HCT116 (cell line): ENCODE data around the gene CALN1. TPM values are rescaled to one million over a fixed set of nuclear protein-coding genes. Genes with fewer than 3 reads are reported as not detected.

Source experiments
- ATAC-seq: fragments of 200-7000 bp; cut with Tn5 transposase; 2 replicates; pipeline ENCODE4 v1.9.1; 2020; ENCODE audit warnings: mild to moderate bottlenecking, moderate library complexity
- BruUV-seq: library from RNA; stranded (reverse); fragments of 400-500 nt; replicated peaks from 2 replicates; lab custom pipeline; 2021; lab: Mats Ljungman, UMichigan
- CTCF ChIA-PET: fragments of 300-600 bp; sonication (Branson Sonifier 250); formaldehyde crosslinking; loops from one replicate; lab custom pipeline; 2021; ENCODE audit warnings: antibody characterized with exemption; lab: Charles Lee
- POLR2A ChIA-PET: fragments of 300-600, 350-600 bp; sonication (Branson Sonifier 250); formaldehyde crosslinking; loops from one replicate; lab custom pipeline; 2021; ENCODE audit warnings: antibody characterized with exemption; lab: Charles Lee
- RAD21 ChIA-PET, 2 experiments: fragments of 300-600 bp; sonication (Branson Sonifier 250); formaldehyde crosslinking; loops; one replicate each; lab custom pipeline; 2023; ENCODE audit warnings: low total read pairs in 2 of 2; ENCODE audit not compliant: uncharacterized antibody in 2 of 2, unreplicated experiment in 2 of 2, low non-redundant PET in 1 of 2; lab: Charles Lee
- DNase-seq: peaks from one replicate; pipeline ENCODE4 v3.0.0-alpha.2; 2010; ENCODE audit warnings: low read depth, low spot score
- H2AFZ ChIP-seq: fragments of 200-600 bp; shearing (Covaris generic), sonication (generic); 2 replicates; pipeline ENCODE4 v1.6.1; 2017; ENCODE audit warnings: low read depth, mixed run types, mixed read lengths, antibody characterized with exemption, low read length; ENCODE audit not compliant: poor library complexity, severe bottlenecking
- H3K27ac ChIP-seq: 2 replicates; pipeline ENCODE4 v1.5.1; 2012; ENCODE audit warnings: low read depth, low read length
- H3K27me3 ChIP-seq: fragments of 200-600 bp; sonication (generic); 2 replicates; pipeline ENCODE4 v1.6.1; 2016; ENCODE audit warnings: mixed run types, low read length, mixed read lengths; ENCODE audit not compliant: insufficient read depth
- H3K36me3 ChIP-seq, 2 experiments: fragments of 200-500 bp in 1 of 2; fragments of 200-600 bp in 1 of 2; sonication (Bioruptor generic) in 1 of 2; sonication (generic) in 1 of 2; 2 replicates each; pipeline versions ENCODE4 v1.5.1 to v1.6.1; 2014 to 2016; ENCODE audit warnings: low read length in 2 of 2, inconsistent platforms in 1 of 2, mixed read lengths in 1 of 2, mixed run types in 1 of 2; ENCODE audit not compliant: insufficient read depth in 2 of 2, control insufficient read depth in 1 of 2
- H3K4me1 ChIP-seq, 2 experiments: fragments of 200-600 bp in 1 of 2; sonication (generic) in 1 of 2; 2 replicates each; pipeline versions ENCODE4 v1.5.1 to v1.6.1; 2012 to 2017; ENCODE audit warnings: low read length in 2 of 2, inconsistent platforms in 1 of 2, mild to moderate bottlenecking in 1 of 2, mixed read lengths in 1 of 2, mixed run types in 1 of 2, moderate library complexity in 1 of 2; ENCODE audit not compliant: insufficient read depth in 2 of 2, control insufficient read depth in 1 of 2
- H3K4me2 ChIP-seq: fragments of 200-600 bp; sonication (generic); 2 replicates; pipeline ENCODE4 v1.6.1; 2017; ENCODE audit warnings: mixed run types, low read length, mixed read lengths
- H3K4me3 ChIP-seq, 2 experiments: fragments of 200-600 bp in 1 of 2; sonication (generic) in 1 of 2; replicated peaks in 1 of 2; 2 replicates each; pipeline ENCODE4 v1.5.1; 2011 to 2016; ENCODE audit warnings: low read length in 2 of 2, control low read depth in 1 of 2, low read depth in 1 of 2, mild to moderate bottlenecking in 1 of 2, mixed read lengths in 1 of 2, mixed run types in 1 of 2
- H3K79me2 ChIP-seq: fragments of 200-600 bp; sonication (generic); 2 replicates; pipeline ENCODE4 v1.6.1; 2017; ENCODE audit warnings: mild to moderate bottlenecking, mixed run types, low read length, moderate library complexity, mixed read lengths; ENCODE audit not compliant: insufficient read depth
- H3K9ac ChIP-seq: fragments of 200-600 bp; sonication (generic); 2 replicates; pipeline ENCODE4 v1.6.1; 2016; ENCODE audit warnings: low read length, mixed read lengths
- H3K9me2 ChIP-seq: fragments of 200-600 bp; sonication (generic), shearing (Covaris generic); 2 replicates; pipeline ENCODE4 v1.6.1; 2017; ENCODE audit warnings: mixed run types, mild to moderate bottlenecking, moderate library complexity; ENCODE audit not compliant: insufficient read depth
- H3K9me3 ChIP-seq, 2 experiments: fragments of 200-500 bp in 1 of 2; fragments of 200-600 bp in 1 of 2; sonication (Bioruptor generic) in 1 of 2; sonication (generic) in 1 of 2; 2 replicates each; pipeline ENCODE4 v1.6.1; 2014 to 2017; ENCODE audit warnings: low read length in 2 of 2, mixed read lengths in 2 of 2, inconsistent platforms in 1 of 2, low read depth in 1 of 2, mild to moderate bottlenecking in 1 of 2, mixed run types in 1 of 2, moderate library complexity in 1 of 2; ENCODE audit not compliant: control insufficient read depth in 1 of 2, insufficient read depth in 1 of 2
- H4K20me1 ChIP-seq: fragments of 200-600 bp; sonication (generic), shearing (Covaris generic); 2 replicates; pipeline ENCODE4 v1.6.1; 2017; ENCODE audit warnings: mixed run types, mild to moderate bottlenecking, moderate library complexity; ENCODE audit not compliant: insufficient read depth
- CBX3 ChIP-seq: IDR thresholded peaks from 2 replicates; pipeline ENCODE4 v1.6.1; 2012; ENCODE audit warnings: low read depth
- ELF1 ChIP-seq: IDR thresholded peaks from 2 replicates; pipeline ENCODE4 v1.6.1; 2012; ENCODE audit warnings: low read depth, borderline replicate concordance
- RAD21 ChIP-seq: IDR thresholded peaks from 2 replicates; pipeline ENCODE4 v1.6.1; 2012; ENCODE audit warnings: low read depth, mild to moderate bottlenecking
- REST ChIP-seq: IDR thresholded peaks from 2 replicates; pipeline ENCODE4 v1.6.1; 2012; ENCODE audit warnings: low read depth
- SIN3A ChIP-seq: IDR thresholded peaks from 2 replicates; pipeline ENCODE4 v1.6.1; 2012; ENCODE audit warnings: low read depth
- TCF7L2 ChIP-seq: IDR thresholded peaks from 2 replicates; pipeline ENCODE4 v1.7.0; 2011; ENCODE audit warnings: borderline replicate concordance, inconsistent platforms; ENCODE audit not compliant: insufficient read depth, insufficient read length; ENCODE audit errors: extremely low read depth
- ZBTB33 ChIP-seq: IDR thresholded peaks from 2 replicates; pipeline ENCODE4 v1.6.1; 2011; ENCODE audit warnings: mild to moderate bottlenecking, low read length, moderate library complexity; ENCODE audit not compliant: insufficient replicate concordance; ENCODE audit errors: extremely low read depth
- ZNF274 ChIP-seq: fragments of 200-500 bp; sonication (Bioruptor generic); IDR thresholded peaks from 2 replicates; pipeline ENCODE4 v1.6.1; 2014; ENCODE audit warnings: mild to moderate bottlenecking, low read depth, low read length, inconsistent platforms
- intact Hi-C: fragments of 100-400 bp; cut with micrococcal nuclease; formaldehyde crosslinking; loops from 2 replicates; pipeline ENCODE4 v1.10.0; 2022
- total RNA-seq: library from RNA; stranded (reverse); gene quantifications from one replicate; pipeline ENCODE4 v1.2.1, GENCODE V29; 2021; ENCODE audit not compliant: unreplicated experiment

CALN1 gene
- total RNA-seq, 1 experiment from 2014 or later: 0.17 TPM

- Histone ChIP-seq H3K36me3 (no peaks in the 10 kb centered on the region), H3K4me3 (no peak overlapping the region), H3K4me2 (no peak overlapping the region), H4K20me1 (no peaks in the 10 kb centered on the region), H3K27me3 (no peaks in the 10 kb centered on the region), H3K9ac (no peak overlapping the region), H3K27ac (no peak overlapping the region), H3K79me2 (no peaks in the 10 kb centered on the region), H2AFZ (no peak overlapping the region), H3K9me3 (peaks cover 3 to 9% of the 10 kb centered on the region in 2 experiments; a peak in 2 of 4 replicates), H3K9me2 (no peaks in the 10 kb centered on the region), H3K4me1 (no peaks in the 10 kb centered on the region)
- POLR2A ChIA-PET: no interaction called here
- CTCF ChIA-PET: no interaction called here
- no TSS peak for BruUV-seq
- RAD21 ChIA-PET: no interaction called here
- TF ChIP-seq CBX3: no peak
- TF ChIP-seq ZBTB33: no peak
- TF ChIP-seq ELF1: no peak
- TF ChIP-seq TCF7L2: no peak
- no peak for TF ChIP-seq SIN3A
- no peak for TF ChIP-seq RAD21
- no peak for TF ChIP-seq ZNF274
- peak; percentile 14; the same call in 1 of the 2 replicates for TF ChIP-seq REST
- DNase-seq: no peak
- ATAC-seq: no peak
- intact Hi-C loops: no loop called here
These were observed 566.0 kb downstream of the CALN1 start for GRCh38 chr7:71846160-71846559.
